Skeletal muscle tissue (tissue), 4 donors: ENCODE results near the gene GJC1. TPM values are rescaled to one million over a fixed set of nuclear protein-coding genes. Genes with fewer than 3 reads are reported as not detected.

Experiments used
- H3K27ac ChIP-seq: one replicate; pipeline ENCODE4 v1.7.0; 2013; ENCODE audit warnings: mild to moderate bottlenecking, low read depth, low read length, inconsistent platforms
- H3K27me3 ChIP-seq, 3 donors: one replicate each; pipeline ENCODE4 v1.7.0; 2013; ENCODE audit warnings: low read length in 3 of 3; ENCODE audit not compliant: control insufficient read depth in 3 of 3, insufficient read depth in 3 of 3
- H3K36me3 ChIP-seq, 3 donors: one replicate each; pipeline ENCODE4 v1.7.0; 2013; ENCODE audit warnings: low read length in 3 of 3; ENCODE audit not compliant: control insufficient read depth in 3 of 3, insufficient read depth in 3 of 3
- H3K4me1 ChIP-seq, 3 donors: one replicate each; pipeline ENCODE4 v1.7.0; 2013; ENCODE audit warnings: low read length in 3 of 3, mild to moderate bottlenecking in 3 of 3; ENCODE audit not compliant: control insufficient read depth in 3 of 3, insufficient read depth in 3 of 3
- H3K4me3 ChIP-seq, 3 donors: one replicate each; pipeline ENCODE4 v1.7.0; 2013; ENCODE audit warnings: low read length in 3 of 3
- H3K9ac ChIP-seq, 3 donors: one replicate each; pipeline ENCODE4 v1.7.0; 2013; ENCODE audit warnings: low read length in 3 of 3, mild to moderate bottlenecking in 3 of 3, moderate library complexity in 2 of 3, low read depth in 1 of 3
- H3K9me3 ChIP-seq, 3 donors: one replicate each; pipeline ENCODE4 v1.7.0; 2013; ENCODE audit warnings: low read length in 3 of 3; ENCODE audit not compliant: control insufficient read depth in 3 of 3
- total RNA-seq: library from RNA; depleted of rRNA; stranded (reverse); fragments of >200 nt; gene quantifications from one replicate; pipeline ENCODE4 v1.2.3, GENCODE V29; 2014
- donor health status: Osteomylitis.

GJC1 gene
- 24.5 TPM for total RNA-seq

- Histone ChIP-seq H3K36me3 (no peaks in the 10 kb centered on the region), H3K4me1 (peaks cover 0 to 4% (median 4%) of the 10 kb centered on the region in 3 donors), H3K27me3 (peaks cover 44 to 63% (median 60%) of the 10 kb centered on the region in 3 donors), H3K9ac (peak within 1 kb of the TSS; percentile 11 to 60 (median 33)), H3K4me3 (peak within 1 kb of the TSS; percentile 32 to 52 (median 49)), H3K27ac (peak within 1 kb of the TSS; percentile 30), H3K9me3 (no peaks in the 10 kb centered on the region)
Observed at GRCh38 chr17:44829523-44830358, at the start of gene GJC1. GJC1 (minus strand) TSS chr17:44830287; CDS start chr17:44805817, 24,470 bp downstream.

DNA sequence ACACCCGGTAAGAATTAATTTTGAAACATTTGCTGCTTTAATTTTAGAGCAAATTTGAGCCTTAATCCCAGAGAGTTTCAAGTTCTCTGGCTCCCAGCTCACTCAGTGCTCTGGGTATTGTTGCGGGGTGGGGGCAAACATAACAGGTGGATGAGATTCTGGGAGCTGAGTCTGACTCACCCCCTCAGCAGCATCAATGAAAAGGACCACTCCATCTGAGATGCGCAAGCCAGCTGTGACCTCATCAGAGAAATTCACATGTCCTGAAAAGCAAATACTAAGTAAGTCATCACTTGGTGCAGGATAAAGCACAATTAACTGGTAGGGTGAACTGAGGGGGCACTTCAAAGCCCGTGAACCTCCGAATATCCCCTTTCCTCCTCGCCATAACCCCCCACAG is 49.3 kb upstream of the GJC1 start:
- H3K27ac ChIP-seq: no peak overlapping the region
- H3K4me1 ChIP-seq: no peaks in the 10 kb centered on the region
- peaks cover 35 to 64% (median 62%) of the 10 kb centered on the region in 3 donors for H3K36me3 ChIP-seq
- H3K27me3 ChIP-seq: no peaks in the 10 kb centered on the region
- H3K9me3 ChIP-seq: no peaks in the 10 kb centered on the region
- H3K9ac ChIP-seq: no peak overlapping the region
- no peak overlapping the region for H3K4me3 ChIP-seq

DNA sequence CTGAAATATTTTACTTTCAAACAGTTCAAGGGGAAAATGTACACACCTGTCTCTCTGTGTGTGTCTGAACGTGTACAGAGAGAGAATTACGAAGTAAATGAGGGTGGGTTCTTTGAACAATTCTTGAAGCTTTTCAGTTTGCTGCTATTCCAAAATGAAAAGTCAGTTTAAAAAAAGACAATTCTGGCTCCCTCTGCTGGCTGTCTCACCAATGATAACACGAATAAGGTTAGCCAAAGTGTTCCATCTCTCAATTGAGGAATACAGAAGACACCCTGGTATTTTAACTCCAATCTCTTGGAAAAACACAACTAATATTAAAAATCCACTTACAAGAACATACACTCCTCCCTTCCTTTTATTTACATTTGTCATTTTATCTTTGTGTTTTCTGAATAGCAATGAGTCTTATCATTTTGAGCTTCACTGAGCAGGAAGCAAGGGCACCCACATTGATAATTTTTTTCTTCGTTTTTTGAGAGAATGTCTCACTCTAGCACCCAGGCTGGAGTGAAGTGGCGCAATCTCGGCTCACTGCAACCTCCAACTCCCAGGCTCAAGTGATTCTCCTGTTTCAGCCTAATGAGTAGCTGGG is 48.6 kb upstream of the GJC1 start:
- H3K9me3 ChIP-seq: no peaks in the 10 kb centered on the region
- no peak overlapping the region for H3K27ac ChIP-seq
- H3K36me3 ChIP-seq: peaks cover 34 to 64% (median 62%) of the 10 kb centered on the region in 3 donors
- no peaks in the 10 kb centered on the region for H3K27me3 ChIP-seq
- H3K4me3 ChIP-seq: no peak overlapping the region
- H3K4me1 ChIP-seq: no peaks in the 10 kb centered on the region
- no peak overlapping the region for H3K9ac ChIP-seq

GRCh38 chr17:44877121-44877520 is 47.0 kb upstream of the GJC1 start:
- H3K4me1 ChIP-seq: peaks cover 8 to 13% (median 8%) of the 10 kb centered on the region in 3 donors
- peaks cover 29 to 55% (median 53%) of the 10 kb centered on the region in 3 donors for H3K36me3 ChIP-seq
- no peaks in the 10 kb centered on the region for H3K27me3 ChIP-seq
- no peaks in the 10 kb centered on the region for H3K9me3 ChIP-seq
- no peak overlapping the region for H3K4me3 ChIP-seq
- no peak overlapping the region for H3K9ac ChIP-seq
- H3K27ac ChIP-seq: no peak overlapping the region

- H3K27me3 ChIP-seq: no peaks in the 10 kb centered on the region
- no peak overlapping the region for H3K27ac ChIP-seq
- no peaks in the 10 kb centered on the region for H3K9me3 ChIP-seq
- H3K36me3 ChIP-seq: peaks cover 27 to 53% (median 49%) of the 10 kb centered on the region in 3 donors
- H3K4me1 ChIP-seq: peaks cover 14 to 20% (median 14%) of the 10 kb centered on the region in 3 donors
- no peak overlapping the region for H3K9ac ChIP-seq
- no peak overlapping the region for H3K4me3 ChIP-seq
Observed at GRCh38 chr17:44875761-44876160, 45.7 kb upstream of the GJC1 start.

DNA sequence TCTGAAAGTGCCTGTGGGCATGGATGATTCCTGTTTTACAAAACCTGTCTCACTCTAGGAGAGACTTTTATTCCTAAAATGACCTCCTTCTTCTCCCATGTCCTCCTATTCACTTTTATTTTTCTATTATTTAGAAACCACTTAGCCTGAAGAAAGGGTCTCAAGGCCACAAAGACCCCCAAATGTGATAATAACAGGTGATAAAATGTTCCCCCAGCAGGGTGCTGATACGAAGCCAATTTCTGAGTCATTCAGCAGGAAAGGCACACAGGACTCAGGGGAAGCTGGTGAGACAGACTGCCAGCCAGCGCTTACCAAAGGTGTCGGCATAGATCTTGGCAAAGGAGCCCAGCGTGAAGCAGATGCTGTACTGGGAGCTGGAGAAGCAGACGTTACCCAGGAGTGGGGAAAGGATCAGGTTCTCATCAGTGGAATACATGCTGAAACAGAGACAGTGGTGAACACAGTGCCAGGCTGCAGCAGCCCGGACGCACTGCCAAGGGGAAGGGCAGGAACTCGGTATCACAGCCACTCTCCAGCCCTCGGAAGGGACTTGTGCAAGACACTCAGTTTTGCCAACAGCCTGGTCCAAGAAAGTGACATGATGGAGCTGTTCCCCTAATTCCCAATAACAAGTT is 42.2 kb upstream of the GJC1 start:
- Histone ChIP-seq H3K27ac (peak overlapping the region; percentile 22), H3K27me3 (no peaks in the 10 kb centered on the region), H3K4me1 (peaks cover 14 to 20% (median 14%) of the 10 kb centered on the region in 3 donors), H3K4me3 (no peak overlapping the region), H3K36me3 (peaks cover 14 to 60% (median 46%) of the 10 kb centered on the region in 3 donors), H3K9me3 (no peaks in the 10 kb centered on the region), H3K9ac (peak overlapping the region in 1 of 3 donors; percentile 9)

DNA sequence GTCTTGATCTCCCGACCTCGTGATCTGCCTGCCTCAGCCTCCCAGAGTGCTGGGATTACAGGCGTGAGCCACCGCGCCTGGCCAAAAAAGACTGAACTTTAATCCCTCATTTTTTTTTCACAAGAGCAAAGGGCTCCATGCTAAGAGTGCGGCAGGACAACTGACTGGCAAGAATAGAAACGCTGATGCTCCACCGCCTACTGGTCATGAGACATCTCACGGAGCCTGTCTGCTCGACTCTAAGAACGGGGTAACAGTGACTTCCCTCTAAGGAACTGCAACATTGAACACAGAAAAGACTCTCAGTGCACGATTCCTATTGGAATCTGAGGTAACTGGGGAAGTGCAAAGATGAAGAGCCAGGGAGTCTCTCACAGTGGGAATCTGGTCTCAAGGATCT is 41.5 kb upstream of the GJC1 start:
- no peak overlapping the region for H3K4me3 ChIP-seq
- H3K9ac ChIP-seq: no peak overlapping the region
- H3K27ac ChIP-seq: no peak overlapping the region
- no peaks in the 10 kb centered on the region for H3K9me3 ChIP-seq
- peaks cover 14 to 20% (median 14%) of the 10 kb centered on the region in 3 donors for H3K4me1 ChIP-seq
- H3K27me3 ChIP-seq: no peaks in the 10 kb centered on the region
- peaks cover 11 to 60% (median 49%) of the 10 kb centered on the region in 3 donors for H3K36me3 ChIP-seq

- H3K4me3 ChIP-seq: no peak overlapping the region
- H3K36me3 ChIP-seq: peaks cover 26 to 69% (median 59%) of the 10 kb centered on the region in 3 donors
- H3K9ac ChIP-seq: no peak overlapping the region
- no peaks in the 10 kb centered on the region for H3K9me3 ChIP-seq
- no peaks in the 10 kb centered on the region for H3K27me3 ChIP-seq
- H3K27ac ChIP-seq: no peak overlapping the region
- H3K4me1 ChIP-seq: peaks cover 13 to 14% (median 13%) of the 10 kb centered on the region in 3 donors
Observed at GRCh38 chr17:44867841-44868240, 37.8 kb upstream of the GJC1 start.

GRCh38 chr17:44865931-44866330 is 35.8 kb upstream of the GJC1 start:
- no peak overlapping the region for H3K27ac ChIP-seq
- H3K27me3 ChIP-seq: no peaks in the 10 kb centered on the region
- no peak overlapping the region for H3K4me3 ChIP-seq
- H3K9me3 ChIP-seq: no peaks in the 10 kb centered on the region
- H3K9ac ChIP-seq: no peak overlapping the region
- no peaks in the 10 kb centered on the region for H3K4me1 ChIP-seq
- peaks cover 31 to 73% (median 60%) of the 10 kb centered on the region in 3 donors for H3K36me3 ChIP-seq
